ENCODE measurements around the gene TTYH2.

TTYH2 gene

GRCh38 chr17:74192950-74193781, 20.2 kb upstream of the TTYH2 start:
- DNase-seq: peak in 4 of 10 donors; percentile 39 to 85 (median 78)
- intact Hi-C loops (cut with DNase I): no loop called here

- intact Hi-C loops (cut with DNase I): no loop called here
- DNase-seq: peak in 3 of 10 donors; percentile 2 to 29 (median 27)
These were observed 18.7 kb upstream of the TTYH2 start for GRCh38 chr17:74194682-74195081.

GRCh38 chr17:74196541-74197317, 16.6 kb upstream of the TTYH2 start:
- DNase-seq: peak in 1 of 10 donors; percentile 69
- intact Hi-C loops (cut with DNase I): no loop called here

- intact Hi-C loops (cut with DNase I): no loop called here
- DNase-seq: no peak
These were observed 15.6 kb upstream of the TTYH2 start for GRCh38 chr17:74197801-74198200.

GRCh38 chr17:74198694-74199093, 14.7 kb upstream of the TTYH2 start:
- no peak for DNase-seq
- intact Hi-C loops (cut with DNase I): no loop called here

GRCh38 chr17:74199306-74200092, 13.9 kb upstream of the TTYH2 start:
- intact Hi-C loops (cut with DNase I): no loop called here
- peak; percentile 61 to 97 (median 80) for DNase-seq

- DNase-seq: no peak
- intact Hi-C loops (cut with DNase I): no loop called here
These were observed 13.3 kb upstream of the TTYH2 start for GRCh38 chr17:74200112-74200511.

- DNase-seq: peak in 1 of 10 donors; percentile 88
- intact Hi-C loops (cut with DNase I): no loop called here
These were observed 12.1 kb upstream of the TTYH2 start for GRCh38 chr17:74201250-74201649.

GRCh38 chr17:74201948-74202347, 11.4 kb upstream of the TTYH2 start:
- intact Hi-C loops (cut with DNase I): no loop called here
- DNase-seq: no peak

GRCh38 chr17:74202938-74203337, 10.4 kb upstream of the TTYH2 start:
- peak in 1 of 10 donors; percentile 87 for DNase-seq
- intact Hi-C loops (cut with DNase I): no loop called here

- DNase-seq: peak; percentile 92 to 99 (median 98)
- intact Hi-C loops (cut with DNase I): no loop called here
These were observed 9.7 kb upstream of the TTYH2 start, which contains the start of gene RPL38 for GRCh38 chr17:74203439-74204240. RPL38 (plus strand) TSS chr17:74203678; CDS start chr17:74203956, 278 bp downstream.

GRCh38 chr17:74204474-74204873, 8.9 kb upstream of the TTYH2 start:
- no peak for DNase-seq
- intact Hi-C loops (cut with DNase I): no loop called here

GRCh38 chr17:74205274-74205673, 8.1 kb upstream of the TTYH2 start:
- no peak for DNase-seq
- intact Hi-C loops (cut with DNase I): no loop called here

- intact Hi-C loops (cut with DNase I): no loop called here
- no peak for DNase-seq
These were observed 7.0 kb upstream of the TTYH2 start for GRCh38 chr17:74206332-74206818.

- DNase-seq: peak; percentile 60 to 97 (median 78)
- intact Hi-C loops (cut with DNase I): loop anchor here (1.0 to 10.0 kb wide), 4 partner anchors 35 to 244 kb away; partner anchors contain the start of gene BTBD17
These were observed 2.9 kb upstream of the TTYH2 start for GRCh38 chr17:74210191-74211140.

GRCh38 chr17:74211141-74211911, 2.0 kb upstream of the TTYH2 start:
- intact Hi-C loops (cut with DNase I): loop anchor here (2.0 to 10.0 kb wide), 2 partner anchors 149 to 243 kb away; partner anchors contain the start of gene BTBD17
- DNase-seq: no peak

- intact Hi-C loops (cut with DNase I): loop anchor here (2.0 to 10.0 kb wide), 2 partner anchors 149 to 243 kb away; partner anchors contain the start of gene BTBD17
- no peak for DNase-seq
These were observed 1.5 kb upstream of the TTYH2 start for GRCh38 chr17:74211912-74212208.

Data from posterior cingulate gyrus (tissue), 11 donors.